GM23248 (cell line): ENCODE measurements around the gene TP53I13.

Experiments
- EZH2 ChIP-seq: fragments of 200-600 bp; sonication (generic); IDR thresholded peaks from 2 replicates; pipeline ENCODE4 v1.6.1; 2018; ENCODE audit warnings: antibody characterized with exemption, mild to moderate bottlenecking; ENCODE audit not compliant: insufficient read depth, poor library complexity, severe bottlenecking
- EZH2phosphoT487 ChIP-seq: fragments of 200-600 bp; sonication (generic); IDR thresholded peaks from 2 replicates; pipeline ENCODE4 v1.6.1; 2018; ENCODE audit warnings: antibody characterized with exemption, moderate library complexity, mild to moderate bottlenecking, low read depth; ENCODE audit not compliant: insufficient read depth

- no peak for TF ChIP-seq EZH2
- TF ChIP-seq EZH2phosphoT487: no peak
These were observed 759 bp upstream of the TP53I13 start for GRCh38 chr17:29567554-29568330.
